ENCODE measurements around the gene HSPB6. TPM values are rescaled to one million over a fixed set of nuclear protein-coding genes. Genes with fewer than 3 reads are reported as not detected.

Gene HSPB6
- total and polyA plus RNA-seq, 2 of the 8 experiments (the other 6 are each of a cell fraction or from before 2014, with no cell fraction given) = 0.91 TPM; not detected in 1

DNA sequence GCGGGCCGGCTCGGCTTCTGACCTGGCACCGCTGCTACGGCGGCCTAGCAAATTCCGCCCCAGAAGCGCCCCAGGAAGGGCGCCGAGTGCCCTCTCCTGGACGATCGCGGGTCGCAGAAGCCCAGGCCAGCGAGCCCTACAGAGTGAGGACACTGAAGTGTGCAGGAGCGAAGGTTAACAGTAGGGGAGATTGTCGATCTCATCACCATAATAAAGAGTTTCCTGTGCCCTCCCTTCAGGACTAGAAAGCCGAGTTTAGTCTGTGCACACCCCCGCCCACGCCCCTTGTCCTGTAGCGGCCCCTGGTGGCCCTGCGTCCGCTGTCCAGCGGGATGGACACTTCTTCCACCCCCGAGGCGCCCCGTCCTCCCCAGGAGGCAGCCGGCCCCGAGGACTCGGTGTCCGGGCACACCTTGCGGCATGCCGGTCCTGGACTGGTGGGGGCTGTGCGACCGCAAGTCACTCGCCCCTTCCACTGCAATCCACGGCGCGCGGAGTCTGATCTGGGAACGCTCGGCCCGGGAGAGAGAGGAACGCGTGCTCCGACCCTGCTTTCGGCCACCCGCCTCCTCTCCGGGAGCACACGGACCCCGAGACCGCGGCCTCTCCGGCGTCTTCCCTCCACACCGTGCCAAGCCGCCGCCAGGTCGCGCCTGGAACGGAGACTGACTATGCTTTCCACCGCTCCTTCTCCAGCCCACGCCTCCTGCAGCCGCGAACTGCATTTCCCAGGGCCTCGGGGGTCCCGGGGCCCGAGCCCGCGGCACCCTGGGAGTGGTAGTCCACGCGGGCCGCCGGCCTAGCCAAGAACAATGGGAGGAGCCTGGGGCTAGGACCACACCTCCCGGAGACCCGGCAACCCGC, 39.8 kb downstream of the HSPB6 start (continued):
- TF ChIP-seq, protein P1, sequence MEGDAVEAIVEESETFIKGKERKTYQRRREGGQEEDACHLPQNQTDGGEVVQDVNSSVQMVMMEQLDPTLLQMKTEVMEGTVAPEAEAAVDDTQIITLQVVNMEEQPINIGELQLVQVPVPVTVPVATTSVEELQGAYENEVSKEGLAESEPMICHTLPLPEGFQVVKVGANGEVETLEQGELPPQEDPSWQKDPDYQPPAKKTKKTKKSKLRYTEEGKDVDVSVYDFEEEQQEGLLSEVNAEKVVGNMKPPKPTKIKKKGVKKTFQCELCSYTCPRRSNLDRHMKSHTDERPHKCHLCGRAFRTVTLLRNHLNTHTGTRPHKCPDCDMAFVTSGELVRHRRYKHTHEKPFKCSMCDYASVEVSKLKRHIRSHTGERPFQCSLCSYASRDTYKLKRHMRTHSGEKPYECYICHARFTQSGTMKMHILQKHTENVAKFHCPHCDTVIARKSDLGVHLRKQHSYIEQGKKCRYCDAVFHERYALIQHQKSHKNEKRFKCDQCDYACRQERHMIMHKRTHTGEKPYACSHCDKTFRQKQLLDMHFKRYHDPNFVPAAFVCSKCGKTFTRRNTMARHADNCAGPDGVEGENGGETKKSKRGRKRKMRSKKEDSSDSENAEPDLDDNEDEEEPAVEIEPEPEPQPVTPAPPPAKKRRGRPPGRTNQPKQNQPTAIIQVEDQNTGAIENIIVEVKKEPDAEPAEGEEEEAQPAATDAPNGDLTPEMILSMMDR (IDR thresholded peaks at IDR 0.05; ENCODE audit: control extremely low read depth in 1 of 3, insufficient read depth in 1 of 3, low read depth in 1 of 3, low read length in 3 of 3) = peak; percentile 58 to 77 (median 67)
- TF ChIP-seq HDAC2 (IDR thresholded peaks at IDR 0.05; ENCODE audit: borderline replicate concordance in 1 of 2, low read depth in 2 of 2, low read length in 2 of 2) (peak; percentile 22 to 94; a peak in 3 of 4 replicates), CHD2 (IDR thresholded peaks at IDR 0.05; ENCODE audit: low read length) (peak; percentile 52), TAF1 (IDR thresholded peaks at IDR 0.05; ENCODE audit: low read depth, low read length) (peak; percentile 83), RAD21 (IDR thresholded peaks at IDR 0.05 in 1 of 2, conservative IDR thresholded peaks at IDR 0.05 in 1 of 2; ENCODE audit: low read depth in 2 of 2, low read length in 2 of 2) (peak; percentile 69 to 71), TAF7 (optimal IDR thresholded peaks at IDR 0.05; ENCODE audit: borderline replicate concordance, low read depth, low read length) (peak; percentile 69), CTBP2 (IDR thresholded peaks at IDR 0.05; ENCODE audit: borderline replicate concordance, insufficient read depth, insufficient read length, low read length) (peak; percentile 34), EZH2 (IDR thresholded peaks at IDR 0.05; ENCODE audit: low read depth, low read length, severe bottlenecking) (no peak), FOSL1 (IDR thresholded peaks at IDR 0.05; ENCODE audit: insufficient read depth, low read depth, low read length) (no peak), TBP (IDR thresholded peaks at IDR 0.05; ENCODE audit: low read depth, low read length) (peak; percentile 78), POLR2AphosphoS5 (IDR thresholded peaks at IDR 0.05; ENCODE audit: low read depth, low read length) (peak; percentile 64), POU5F1 (IDR thresholded peaks at IDR 0.05; ENCODE audit: low read depth, low read length) (no peak), EGR1 (IDR thresholded peaks at IDR 0.05; ENCODE audit: borderline replicate concordance, low read depth, low read length) (peak; percentile 97), ASH2L (IDR thresholded peaks at IDR 0.05; ENCODE audit: low read length) (peak; percentile 40), RFX5 (IDR thresholded peaks at IDR 0.05; ENCODE audit: borderline replicate concordance, low read depth, low read length) (peak; percentile 17; the same call in 1 of the 2 replicates), BACH1 (IDR thresholded peaks at IDR 0.05; ENCODE audit: low read length) (peak; percentile 64; the same call in 1 of the 2 replicates), PHF8 (conservative IDR thresholded peaks at IDR 0.05; ENCODE audit: low read depth, low read length) (peak; percentile 55; the same call in 1 of the 2 replicates), POLR2A (IDR thresholded peaks at IDR 0.05; ENCODE audit: control extremely low read depth in 1 of 2, low read depth in 2 of 2, low read length in 2 of 2) (peak in 1 of 2 experiments; percentile 88; a peak in 1 of 3 replicates), JUND (IDR thresholded peaks at IDR 0.05; ENCODE audit: low read length) (no peak)
- TF ChIP-seq, protein P2, sequence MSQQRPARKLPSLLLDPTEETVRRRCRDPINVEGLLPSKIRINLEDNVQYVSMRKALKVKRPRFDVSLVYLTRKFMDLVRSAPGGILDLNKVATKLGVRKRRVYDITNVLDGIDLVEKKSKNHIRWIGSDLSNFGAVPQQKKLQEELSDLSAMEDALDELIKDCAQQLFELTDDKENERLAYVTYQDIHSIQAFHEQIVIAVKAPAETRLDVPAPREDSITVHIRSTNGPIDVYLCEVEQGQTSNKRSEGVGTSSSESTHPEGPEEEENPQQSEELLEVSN (IDR thresholded peaks at IDR 0.05) = peak; percentile 3; the same call in 1 of the 2 replicates

Data from H1 (cell line).